ENCODE data around the gene SNX11. TPM values are rescaled to one million over a fixed set of nuclear protein-coding genes. Genes with fewer than 3 reads are reported as not detected.

SNX11 gene
- polyA plus RNA-seq, 1 donor from 2014 or later: 29.0 TPM

GRCh38 chr17:48153691-48154358 lies 46.3 kb downstream of the SNX11 start:
- Histone ChIP-seq H3K36me3 (ENCODE audit: insufficient read depth, low read length) (no peaks in the 10 kb centered on the region), H3K79me2 (replicated peaks; ENCODE audit: insufficient read depth, low read length) (no peaks in the 10 kb centered on the region), H3K9me3 (ENCODE audit: low read length) (no peaks in the 10 kb centered on the region), H3K9ac (ENCODE audit: low read length) (no peak overlapping the region), H3K27me3 (ENCODE audit: insufficient read depth, low read depth, low read length) (no peaks in the 10 kb centered on the region), H3K4me2 (ENCODE audit: low read length) (no peak overlapping the region), H3K4me3 (ENCODE audit: low read length) (no peak overlapping the region), H4K20me1 (ENCODE audit: insufficient read depth) (no peaks in the 10 kb centered on the region), H3K27ac (ENCODE audit: low read length) (no peak overlapping the region), H3K9me2 (ENCODE audit: insufficient read depth, low read length) (no peaks in the 10 kb centered on the region), H2AFZ (ENCODE audit: low read depth, low read length) (no peak overlapping the region), H3F3A (ENCODE audit: insufficient read depth, low read length, poor library complexity, severe bottlenecking) (no peaks in the 10 kb centered on the region)
- TF ChIP-seq REST (IDR thresholded peaks at IDR 0.05; ENCODE audit: borderline replicate concordance): no peak
- peak; percentile 76 for TF ChIP-seq SMC3 (conservative IDR thresholded peaks at IDR 0.05; ENCODE audit: poor library complexity)
- TF ChIP-seq EP300 (conservative IDR thresholded peaks at IDR 0.05; ENCODE audit: poor library complexity, severe bottlenecking): no peak
- peak; percentile 74 for TF ChIP-seq CTCF (IDR thresholded peaks at IDR 0.05; ENCODE audit: poor library complexity, severe bottlenecking)
- TF ChIP-seq EZH2 (IDR thresholded peaks at IDR 0.05; ENCODE audit: borderline replicate concordance, insufficient read depth, low read length, poor library complexity, severe bottlenecking): no peak
- TF ChIP-seq MXI1 (conservative IDR thresholded peaks at IDR 0.05; ENCODE audit: poor library complexity, severe bottlenecking): no peak
- TF ChIP-seq RAD21 (conservative IDR thresholded peaks at IDR 0.05): peak; percentile 81

DNA sequence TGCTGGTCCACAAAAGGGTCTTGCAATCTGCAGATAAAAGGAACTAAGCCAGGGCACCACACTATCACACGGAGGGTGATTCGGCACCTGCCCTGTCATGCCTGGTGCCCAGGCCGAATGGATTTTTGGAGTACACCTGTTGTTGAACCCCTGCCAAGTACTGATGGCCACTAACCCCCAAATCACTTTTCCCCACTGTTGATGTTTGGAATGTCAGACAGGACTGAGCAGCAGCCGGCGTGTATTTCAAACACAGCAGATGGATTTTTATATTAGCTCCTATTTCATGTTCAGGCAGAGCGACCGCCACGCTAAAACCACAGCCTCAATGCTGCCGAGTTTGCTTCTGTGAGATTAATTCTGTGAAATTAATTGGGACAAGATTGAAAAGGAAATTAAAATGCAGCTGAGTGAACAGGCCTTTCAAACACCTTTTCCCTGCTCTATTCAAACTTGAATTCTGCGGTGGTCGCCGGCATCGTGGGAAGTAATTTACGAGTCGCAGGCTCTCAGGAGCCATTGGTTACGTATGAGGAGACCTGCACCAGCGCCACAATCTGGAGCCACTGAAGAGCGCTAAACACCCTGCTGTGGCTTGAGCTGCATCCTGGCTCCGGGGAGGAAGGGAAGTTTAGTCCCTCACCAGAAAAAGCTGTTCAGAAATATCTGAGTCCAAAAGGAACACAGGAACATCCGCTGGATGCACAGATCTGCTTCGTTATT lies 48.5 kb downstream of the SNX11 start:
- TF ChIP-seq RAD21 (conservative IDR thresholded peaks at IDR 0.05) (no peak), CTCF (IDR thresholded peaks at IDR 0.05; ENCODE audit: poor library complexity, severe bottlenecking) (no peak), REST (IDR thresholded peaks at IDR 0.05; ENCODE audit: borderline replicate concordance) (no peak), SMC3 (conservative IDR thresholded peaks at IDR 0.05; ENCODE audit: poor library complexity) (no peak), EP300 (conservative IDR thresholded peaks at IDR 0.05; ENCODE audit: poor library complexity, severe bottlenecking) (no peak), MXI1 (conservative IDR thresholded peaks at IDR 0.05; ENCODE audit: poor library complexity, severe bottlenecking) (no peak), EZH2 (IDR thresholded peaks at IDR 0.05; ENCODE audit: borderline replicate concordance, insufficient read depth, low read length, poor library complexity, severe bottlenecking) (no peak), POLR2AphosphoS5 (IDR thresholded peaks at IDR 0.05) (no peak), TAF1 (IDR thresholded peaks at IDR 0.05; ENCODE audit: low read depth) (no peak)
- Histone ChIP-seq H3F3A (ENCODE audit: insufficient read depth, low read length, poor library complexity, severe bottlenecking) (no peaks in the 10 kb centered on the region), H3K36me3 (ENCODE audit: insufficient read depth, low read length) (no peaks in the 10 kb centered on the region), H3K4me2 (ENCODE audit: low read length) (no peak overlapping the region), H3K79me2 (replicated peaks; ENCODE audit: insufficient read depth, low read length) (no peaks in the 10 kb centered on the region), H3K4me3 (ENCODE audit: low read length) (no peak overlapping the region), H3K27ac (ENCODE audit: low read length) (no peak overlapping the region), H3K9ac (ENCODE audit: low read length) (no peak overlapping the region), H3K27me3 (ENCODE audit: insufficient read depth, low read depth, low read length) (no peaks in the 10 kb centered on the region), H2AFZ (ENCODE audit: low read depth, low read length) (no peak overlapping the region), H4K20me1 (ENCODE audit: insufficient read depth) (no peaks in the 10 kb centered on the region), H3K9me2 (ENCODE audit: insufficient read depth, low read length) (no peaks in the 10 kb centered on the region), H3K9me3 (ENCODE audit: low read length) (no peaks in the 10 kb centered on the region)

Measured in neural cell (in vitro differentiated cells).